Keratinocyte (primary cell): ENCODE data around the gene VWA5A. TPM values are rescaled to one million over a fixed set of nuclear protein-coding genes. Genes with fewer than 3 reads are reported as not detected.

Experiments used
- DNase-seq: peaks from one replicate; pipeline ENCODE4 v3.0.0-alpha.2; 2011; ENCODE audit warnings: low read depth, missing footprints, low spot score
- FAIRE-seq: peaks from 2 replicates; lab custom pipeline; 2011; peaks lifted over from hg19 to GRCh38; lab: Jason Lieb, UNC
- H2AFZ ChIP-seq: 2 replicates; pipeline ENCODE4 v1.6.0; 2012; ENCODE audit warnings: low read length, control low read depth, inconsistent platforms; ENCODE audit not compliant: control insufficient read depth
- H3K27ac ChIP-seq: 2 replicates; pipeline ENCODE4 v1.5.1; 2011; ENCODE audit warnings: low read length; ENCODE audit not compliant: control insufficient read depth, insufficient read depth
- H3K27me3 ChIP-seq: 3 replicates; pipeline ENCODE4 v1.6.0; 2011; ENCODE audit warnings: low read length; ENCODE audit not compliant: control insufficient read depth, insufficient read depth; ENCODE audit errors: extremely low read depth
- H3K36me3 ChIP-seq, 2 experiments: 2 replicates in 1 of 2; 3 replicates in 1 of 2; pipeline ENCODE4 v1.5.1; 2011; ENCODE audit warnings: low read length in 2 of 2, mild to moderate bottlenecking in 1 of 2; ENCODE audit not compliant: control insufficient read depth in 2 of 2, insufficient read depth in 2 of 2; ENCODE audit errors: extremely low read depth in 1 of 2
- H3K4me1 ChIP-seq: 3 replicates; pipeline ENCODE4 v1.5.1; 2011; ENCODE audit warnings: low read length; ENCODE audit not compliant: control insufficient read depth, insufficient read depth; ENCODE audit errors: extremely low read depth
- H3K4me2 ChIP-seq: 3 replicates; pipeline ENCODE4 v1.6.0; 2011; ENCODE audit warnings: low read depth, low read length; ENCODE audit not compliant: control insufficient read depth, insufficient read depth; ENCODE audit errors: extremely low read depth
- H3K4me3 ChIP-seq, 3 experiments: fragments of 200-600 bp in 1 of 3; sonication (generic) in 1 of 3; 2 replicates in 2 of 3; 3 replicates in 1 of 3; pipeline ENCODE4 v1.5.1; 2011 to 2016; ENCODE audit warnings: low read length in 3 of 3, mild to moderate bottlenecking in 3 of 3, control low read depth in 2 of 3, inconsistent platforms in 1 of 3, low read depth in 1 of 3, mixed read lengths in 1 of 3, mixed run types in 1 of 3, moderate library complexity in 1 of 3; ENCODE audit not compliant: control insufficient read depth in 2 of 3, insufficient read depth in 2 of 3; ENCODE audit errors: extremely low read depth in 1 of 3
- H3K79me2 ChIP-seq: 2 replicates; pipeline ENCODE4 v1.6.0; 2012; ENCODE audit warnings: low read length; ENCODE audit not compliant: control insufficient read depth, insufficient read depth
- H3K9ac ChIP-seq: 3 replicates; pipeline ENCODE4 v1.6.0; 2011; ENCODE audit warnings: low read length; ENCODE audit not compliant: control insufficient read depth, insufficient read depth; ENCODE audit errors: extremely low read depth
- H3K9me1 ChIP-seq: 3 replicates; pipeline ENCODE4 v1.6.0; 2011; ENCODE audit warnings: low read length; ENCODE audit not compliant: control insufficient read depth, insufficient read depth; ENCODE audit errors: extremely low read depth
- H3K9me3 ChIP-seq: 2 replicates; pipeline ENCODE4 v1.5.1; 2012; ENCODE audit warnings: low read depth, low read length; ENCODE audit not compliant: control insufficient read depth
- H4K20me1 ChIP-seq: 3 replicates; pipeline ENCODE4 v1.6.0; 2011; ENCODE audit warnings: low read length; ENCODE audit not compliant: control insufficient read depth, insufficient read depth; ENCODE audit errors: extremely low read depth
- CTCF ChIP-seq, 3 experiments: IDR thresholded peaks in 1 of 3; conservative IDR thresholded peaks in 1 of 3; optimal IDR thresholded peaks in 1 of 3; 2 replicates in 2 of 3; 3 replicates in 1 of 3; pipeline versions ENCODE3 to v1.5.1; 2011; ENCODE audit warnings: low read length in 3 of 3, mild to moderate bottlenecking in 3 of 3, moderate library complexity in 2 of 3, control low read depth in 1 of 3, inconsistent platforms in 1 of 3; ENCODE audit not compliant: insufficient read depth in 2 of 3; ENCODE audit errors: extremely low read depth in 1 of 3
- EZH2 ChIP-seq: IDR thresholded peaks from one replicate; pipeline ENCODE4 v1.6.1; 2012; ENCODE audit warnings: inconsistent platforms, mild to moderate bottlenecking, low read length, moderate library complexity
- dilution Hi-C: fragments of 300-500 bp; cut with MboI; formaldehyde crosslinking; loops from one replicate; pipeline ENCODE4 v1.7.0; 2020; ENCODE audit warnings: low sequenced_read_pairs; ENCODE audit not compliant: extremely low pct_ligation_motif_present
- polyA plus RNA-seq, 5 experiments: library from polyadenylated mRNA; depleted of rRNA in 3 of 5; stranded (reverse) in 3 of 5; stranded (forward) in 1 of 5; unstranded in 1 of 5; fragments of >200 nt; gene quantifications; 1 replicate in 1 of 5; 2 replicates in 3 of 5; 3 replicates in 1 of 5; pipeline versions ENCODE4 v1.2.1 to v1.2.3, GENCODE V29; 2011 to 2012; ENCODE audit warnings: missing spikeins in 2 of 5, low read depth in 1 of 5, low replicate concordance in 1 of 5

VWA5A gene
- polyA plus RNA-seq, 1 donor (not counting 4 experiments of a cell fraction or from before 2014, with no cell fraction given) = 36.4 TPM

- Histone ChIP-seq H3K4me2 (no peak overlapping the region), H3K27ac (no peak overlapping the region), H3K4me3 (no peak overlapping the region), H3K79me2 (no peaks in the 10 kb centered on the region), H2AFZ (no peak overlapping the region), H3K9me3 (no peaks in the 10 kb centered on the region), H4K20me1 (no peaks in the 10 kb centered on the region), H3K9ac (no peak overlapping the region), H3K27me3 (no peaks in the 10 kb centered on the region), H3K36me3 (no peaks in the 10 kb centered on the region), H3K9me1 (no peaks in the 10 kb centered on the region), H3K4me1 (no peaks in the 10 kb centered on the region)
- dilution Hi-C loops = no loop called here
- DNase-seq = no peak
- TF ChIP-seq CTCF (optimal IDR thresholded peaks at IDR 0.05 in 1 of 3, IDR thresholded peaks at IDR 0.05 in 1 of 3, conservative IDR thresholded peaks at IDR 0.05 in 1 of 3; ENCODE audit: extremely low read depth in 1 of 3, insufficient read depth in 2 of 3, low read length in 3 of 3) = no peak
- no peak for TF ChIP-seq EZH2
- FAIRE-seq = no peak
Measured at GRCh38 chr11:124153821-124154220, 38.6 kb downstream of the VWA5A start.

GRCh38 chr11:124159481-124159880 lies 44.2 kb downstream of the VWA5A start:
- TF ChIP-seq CTCF (optimal IDR thresholded peaks at IDR 0.05 in 1 of 3, IDR thresholded peaks at IDR 0.05 in 1 of 3, conservative IDR thresholded peaks at IDR 0.05 in 1 of 3; ENCODE audit: extremely low read depth in 1 of 3, insufficient read depth in 2 of 3, low read length in 3 of 3) = no peak
- no peak for TF ChIP-seq EZH2
- H3K4me2 ChIP-seq = no peak overlapping the region
- no peaks in the 10 kb centered on the region for H3K27me3 ChIP-seq
- dilution Hi-C loops = no loop called here
- H2AFZ ChIP-seq = no peak overlapping the region
- no peak overlapping the region for H3K27ac ChIP-seq
- no peak overlapping the region for H3K9ac ChIP-seq
- H4K20me1 ChIP-seq = no peaks in the 10 kb centered on the region
- no peaks in the 10 kb centered on the region for H3K9me3 ChIP-seq
- no peak overlapping the region for H3K4me3 ChIP-seq
- DNase-seq = no peak
- no peaks in the 10 kb centered on the region for H3K36me3 ChIP-seq
- no peak for FAIRE-seq
- no peaks in the 10 kb centered on the region for H3K9me1 ChIP-seq
- H3K4me1 ChIP-seq = no peaks in the 10 kb centered on the region
- no peaks in the 10 kb centered on the region for H3K79me2 ChIP-seq
